GM19238 (cell line): ENCODE results near the gene DLG2.

Source experiments
- DNase-seq: peaks from one replicate; pipeline ENCODE4 v3.0.0; 2011; ENCODE audit warnings: low spot score; ENCODE audit not compliant: insufficient read length

DLG2 gene

DNA sequence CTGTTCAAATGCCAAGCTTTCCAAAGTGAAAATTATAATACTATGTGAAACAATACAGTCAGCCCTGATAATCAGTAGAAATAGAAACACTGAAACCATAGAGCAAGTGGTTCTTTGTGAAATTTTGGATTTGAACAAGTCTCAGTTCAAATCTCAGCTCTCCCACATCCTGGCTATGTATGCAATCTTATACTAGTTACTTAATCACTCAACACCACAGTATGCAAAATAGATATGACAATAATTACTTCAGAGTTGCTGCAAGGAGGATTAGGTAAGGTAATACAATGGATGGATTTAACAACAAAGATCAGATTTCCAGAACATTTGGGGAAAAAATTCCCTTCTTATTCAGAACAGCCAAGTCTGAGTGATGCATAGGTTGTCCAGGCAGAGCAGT, 1489.2 kb downstream of the DLG2 start:
- DNase-seq, result no peak

DNA sequence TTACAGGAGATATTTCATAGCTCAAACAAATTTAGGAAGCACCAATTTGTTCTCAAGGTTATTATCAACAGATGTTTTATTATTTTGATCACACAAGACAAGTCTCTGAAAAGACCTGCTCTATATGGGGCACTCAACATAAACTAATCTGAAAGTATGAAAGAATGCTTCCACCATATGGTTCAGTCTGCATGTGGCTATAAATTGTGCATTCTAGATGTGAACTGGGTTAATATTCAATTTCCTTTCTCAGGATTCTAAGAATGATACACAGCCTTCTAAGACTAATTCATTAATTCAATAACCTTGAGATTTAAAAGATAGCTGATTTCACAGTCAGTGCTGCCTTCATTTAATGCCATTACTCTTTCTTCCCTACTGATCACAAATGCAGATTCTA, 1489.6 kb downstream of the DLG2 start:
- DNase-seq, result no peak

GRCh38 chr11:84136926-84137325, 1490.2 kb downstream of the DLG2 start:
- no peak for DNase-seq

- no peak for DNase-seq
Measured at GRCh38 chr11:84130646-84131427, 1496.3 kb downstream of the DLG2 start.

GRCh38 chr11:84129961-84130576, 1497.1 kb downstream of the DLG2 start:
- no peak for DNase-seq

GRCh38 chr11:84128840-84129239, 1498.3 kb downstream of the DLG2 start:
- no peak for DNase-seq

DNA sequence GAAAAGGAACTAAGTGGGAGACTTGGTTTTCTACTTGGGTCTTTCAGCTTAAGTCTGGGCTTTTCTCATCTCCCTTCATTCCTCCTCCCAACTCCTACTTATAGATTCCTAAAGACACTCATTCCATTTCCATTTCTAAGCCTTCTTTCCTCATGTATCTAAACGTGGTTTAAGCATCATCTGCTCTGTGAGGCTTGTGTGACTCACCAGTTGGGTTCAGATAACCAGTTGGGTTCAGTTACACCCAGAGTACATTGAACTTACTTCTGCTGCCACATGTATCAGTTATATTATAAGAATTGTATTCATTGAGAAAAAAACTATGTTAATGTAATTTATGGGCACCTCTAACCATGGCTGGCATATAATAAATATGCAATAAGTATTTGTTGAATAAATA, 1509.8 kb downstream of the DLG2 start:
- no peak for DNase-seq

- no peak for DNase-seq
Measured at GRCh38 chr11:84106541-84106940, 1520.6 kb downstream of the DLG2 start.

DNA sequence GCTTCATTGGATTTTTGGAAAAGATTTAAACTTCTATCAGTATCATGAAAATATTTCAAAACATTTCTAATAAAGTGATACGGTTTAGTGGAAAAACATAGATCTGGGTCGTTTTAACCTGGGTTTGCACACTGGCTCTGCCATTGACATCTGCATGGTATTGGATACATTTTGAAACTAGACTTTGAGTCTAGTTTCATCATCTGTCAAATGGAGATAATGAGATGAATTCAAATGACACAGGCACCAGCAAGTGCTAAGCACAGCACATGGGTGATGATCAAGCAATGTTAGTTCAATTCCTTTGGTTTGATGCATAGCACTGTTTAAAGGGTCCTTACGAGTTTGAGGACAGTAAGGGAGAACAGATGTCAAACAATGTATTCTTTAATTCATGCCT, 1522.0 kb downstream of the DLG2 start:
- no peak for DNase-seq

- DNase-seq, result no peak
Measured at GRCh38 chr11:84103096-84103495, 1524.0 kb downstream of the DLG2 start.

- DNase-seq, result no peak
Measured at GRCh38 chr11:84097186-84097585, 1530.0 kb downstream of the DLG2 start.

- DNase-seq, result no peak
Measured at GRCh38 chr11:84091212-84091986, 1535.7 kb downstream of the DLG2 start.

GRCh38 chr11:84089072-84090057, 1537.8 kb downstream of the DLG2 start:
- no peak for DNase-seq

- no peak for DNase-seq
Measured at GRCh38 chr11:84071851-84072250, 1555.3 kb downstream of the DLG2 start.

DNA sequence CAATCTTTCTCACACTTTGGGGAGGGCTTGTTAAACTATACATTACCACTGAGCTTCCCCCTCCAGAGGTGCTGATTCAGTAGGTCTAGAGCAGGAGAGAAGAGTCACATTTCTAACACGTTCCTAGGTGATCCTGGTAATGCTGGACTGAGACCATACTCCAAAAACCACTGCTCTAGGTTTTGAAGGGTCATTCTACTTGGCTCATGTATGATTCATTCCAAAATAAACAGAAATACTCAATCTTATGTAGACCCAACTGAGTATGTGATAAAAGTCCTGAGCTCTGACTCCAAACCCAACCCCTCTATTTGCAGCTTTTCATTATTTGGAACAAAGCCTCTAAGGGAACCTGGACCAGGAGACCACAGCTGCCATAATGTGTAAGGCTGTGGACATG, 1558.1 kb downstream of the DLG2 start:
- no peak for DNase-seq

DNA sequence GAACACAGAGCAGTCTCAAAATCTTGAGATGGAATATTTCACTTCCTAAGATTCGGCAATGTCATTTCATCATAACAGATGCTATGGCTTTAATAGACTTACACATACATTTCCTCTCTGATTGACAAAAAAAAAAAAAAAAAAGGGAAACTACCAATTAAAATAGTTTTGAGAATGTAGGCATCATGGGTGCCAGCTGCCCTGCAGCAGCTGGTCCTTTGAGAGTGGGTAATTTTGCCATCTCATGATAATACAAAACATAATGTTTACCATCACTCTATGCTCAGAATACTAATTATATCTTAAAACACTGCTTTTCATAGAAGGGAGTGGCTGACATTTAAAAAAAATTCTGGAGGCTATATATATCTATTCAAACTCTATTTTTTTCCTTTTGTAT, 1565.4 kb downstream of the DLG2 start:
- no peak for DNase-seq

DNA sequence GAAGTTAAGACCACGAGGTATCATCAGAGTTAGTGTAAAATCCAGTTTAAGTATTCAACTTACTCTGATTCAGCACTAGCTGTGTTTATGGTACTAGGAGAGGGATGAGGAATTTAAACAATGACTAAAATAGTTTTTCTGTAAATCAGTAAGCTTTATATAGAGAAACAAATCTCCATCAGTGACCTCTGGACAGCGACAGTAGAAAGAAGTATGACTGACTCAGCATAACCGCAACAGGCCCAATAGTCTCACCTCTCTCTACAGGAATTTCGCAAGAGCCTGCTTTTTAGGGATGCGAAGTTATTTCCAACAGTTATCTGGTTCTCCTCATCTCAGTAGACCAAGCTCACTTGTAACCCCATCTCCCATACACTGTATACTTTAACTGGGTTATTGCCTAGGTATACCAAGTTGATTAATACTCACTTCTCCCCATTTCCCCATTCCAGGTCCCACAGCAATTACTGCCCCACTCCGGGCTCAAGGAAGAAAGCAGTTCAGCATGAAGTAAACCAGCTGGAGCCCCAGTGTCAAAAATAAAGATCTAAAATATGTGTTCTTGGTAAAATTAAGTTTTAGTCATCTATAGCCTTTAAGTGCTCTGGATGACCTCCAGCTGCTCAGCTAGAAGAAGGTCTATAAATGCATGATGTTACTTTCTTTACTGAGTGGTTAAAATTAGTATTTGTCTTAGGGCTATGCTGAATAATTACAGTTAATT, 1570.3 kb downstream of the DLG2 start:
- DNase-seq, result no peak

DNA sequence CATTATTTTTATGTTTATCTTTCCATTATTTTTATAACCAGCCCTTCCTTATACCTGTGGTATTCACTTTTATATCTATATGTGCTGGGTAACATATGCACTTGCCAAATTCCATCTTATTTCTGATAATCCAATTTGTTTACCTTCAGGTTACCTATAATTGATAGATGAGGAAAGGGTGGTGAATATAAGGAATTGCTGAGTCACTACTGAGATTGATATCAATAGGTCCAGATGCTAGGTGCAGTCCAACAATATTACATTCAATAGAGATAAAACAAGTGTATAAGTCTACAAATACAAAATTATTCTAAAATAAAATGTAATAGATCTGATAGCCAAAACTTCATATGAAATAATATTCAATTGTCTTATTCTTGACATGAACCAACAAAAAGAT, 1582.0 kb downstream of the DLG2 start:
- DNase-seq, result no peak

- DNase-seq, result no peak
Measured at GRCh38 chr11:84044706-84045105, 1582.4 kb downstream of the DLG2 start.

GRCh38 chr11:84036664-84037194, 1590.4 kb downstream of the DLG2 start:
- DNase-seq, result no peak
